Small intestine (tissue), 7 donors: ENCODE measurements around the gene CCL28. TPM values are rescaled to one million over a fixed set of nuclear protein-coding genes. Genes with fewer than 3 reads are reported as not detected.

Source experiments
- DNase-seq, 2 donors: peaks; one replicate each; pipeline versions ENCODE4 v3.0.0 to v3.0.0-alpha.2; 2013
- FAIRE-seq: peaks from 2 replicates; lab custom pipeline; 2012; peaks lifted over from hg19 to GRCh38; lab: Jason Lieb, UNC
- H3K27ac ChIP-seq, 3 donors: one replicate each; pipeline ENCODE4 v1.5.1; 2013; ENCODE audit warnings: low read length in 2 of 3, mild to moderate bottlenecking in 2 of 3, control low read depth in 1 of 3, inconsistent platforms in 1 of 3, low read depth in 1 of 3, moderate library complexity in 1 of 3
- H3K27me3 ChIP-seq, 3 donors: one replicate each; pipeline ENCODE4 v1.6.1; 2013; ENCODE audit warnings: low read length in 3 of 3, inconsistent platforms in 1 of 3; ENCODE audit not compliant: control insufficient read depth in 3 of 3, insufficient read depth in 3 of 3
- H3K36me3 ChIP-seq, 3 donors: one replicate each; pipeline ENCODE4 v1.6.1; 2013; ENCODE audit warnings: low read length in 3 of 3, inconsistent platforms in 1 of 3, low read depth in 1 of 3, mild to moderate bottlenecking in 1 of 3, moderate library complexity in 1 of 3; ENCODE audit not compliant: control insufficient read depth in 3 of 3, insufficient read depth in 2 of 3
- H3K4me1 ChIP-seq, 3 donors: one replicate each; pipeline ENCODE4 v1.6.1; 2013; ENCODE audit warnings: low read length in 2 of 3, inconsistent platforms in 1 of 3, low read depth in 1 of 3, mild to moderate bottlenecking in 1 of 3, moderate library complexity in 1 of 3; ENCODE audit not compliant: control insufficient read depth in 3 of 3, insufficient read depth in 2 of 3
- H3K4me3 ChIP-seq, 3 donors: one replicate each; pipeline ENCODE4 v1.5.1; 2013; ENCODE audit warnings: low read length in 3 of 3, control low read depth in 1 of 3, inconsistent platforms in 1 of 3, low read depth in 1 of 3, mild to moderate bottlenecking in 1 of 3, moderate library complexity in 1 of 3
- H3K9me3 ChIP-seq, 2 donors: one replicate each; pipeline ENCODE4 v1.6.1; 2013; ENCODE audit warnings: low read depth in 1 of 2, low read length in 1 of 2; ENCODE audit not compliant: control insufficient read depth in 2 of 2, insufficient read depth in 1 of 2
- WGBS, 3 donors: extraction: QIAGEN DNeasy Blood & Tissue Kit; methylation state at CpG; one replicate each; pipeline ENCODE4 v1.1.7; 2013; 5-methylcytosine and 5-hydroxymethylcytosine counted together
- polyA plus RNA-seq, 4 donors: library from polyadenylated mRNA; stranded (reverse) in 3 of 4; unstranded in 1 of 4; fragments of 200-250 nt in 3 of 4; fragments of 120-200 nt in 1 of 4; gene quantifications; one replicate each; pipeline versions ENCODE4 v1.2.1 to v1.2.3, GENCODE V29; 2013
- donor health status: healthy with polysubstance abuse.
- donor health status: control.
- donor health status: control.
- donor health status: Bipolar disorder and iron deficiency.
- donor health status: healthy.

The CCL28 gene
- polyA plus RNA-seq, 4 donors: 3.2 to 20.4 (median 7.7) TPM

DNA sequence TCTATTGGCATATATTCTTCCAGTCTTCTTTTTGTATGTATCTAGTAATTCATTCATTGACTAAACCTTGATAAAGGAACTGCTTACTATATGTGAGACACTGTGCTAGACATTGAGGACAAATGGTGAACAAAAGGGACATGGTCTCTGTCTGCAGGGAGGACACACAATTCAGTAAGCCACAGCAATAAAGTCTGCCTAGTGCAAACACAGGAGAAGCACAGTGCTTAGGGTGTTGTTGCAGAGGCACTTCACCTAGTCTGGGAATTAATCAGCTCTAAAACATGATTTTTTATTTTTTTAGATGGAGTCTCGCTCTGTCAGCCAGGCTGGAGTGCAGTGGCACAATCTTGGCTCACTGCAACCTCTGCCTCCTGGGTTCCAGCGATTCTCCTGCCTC is 6.4 kb upstream of the CCL28 start:
- 90 to 100% (median 90%) methylated on average over 2 of the region's 2 CpGs for WGBS, 3 donors
- DNase-seq (no peak), FAIRE-seq (no peak)
- Histone ChIP-seq H3K27ac (no peak overlapping the region), H3K4me1 (peaks cover 0 to 20% (median 0%) of the 10 kb centered on the region in 3 donors), H3K4me3 (no peak overlapping the region), H3K9me3 (no peaks in the 10 kb centered on the region), H3K27me3 (no peaks in the 10 kb centered on the region), H3K36me3 (no peaks in the 10 kb centered on the region)

DNA sequence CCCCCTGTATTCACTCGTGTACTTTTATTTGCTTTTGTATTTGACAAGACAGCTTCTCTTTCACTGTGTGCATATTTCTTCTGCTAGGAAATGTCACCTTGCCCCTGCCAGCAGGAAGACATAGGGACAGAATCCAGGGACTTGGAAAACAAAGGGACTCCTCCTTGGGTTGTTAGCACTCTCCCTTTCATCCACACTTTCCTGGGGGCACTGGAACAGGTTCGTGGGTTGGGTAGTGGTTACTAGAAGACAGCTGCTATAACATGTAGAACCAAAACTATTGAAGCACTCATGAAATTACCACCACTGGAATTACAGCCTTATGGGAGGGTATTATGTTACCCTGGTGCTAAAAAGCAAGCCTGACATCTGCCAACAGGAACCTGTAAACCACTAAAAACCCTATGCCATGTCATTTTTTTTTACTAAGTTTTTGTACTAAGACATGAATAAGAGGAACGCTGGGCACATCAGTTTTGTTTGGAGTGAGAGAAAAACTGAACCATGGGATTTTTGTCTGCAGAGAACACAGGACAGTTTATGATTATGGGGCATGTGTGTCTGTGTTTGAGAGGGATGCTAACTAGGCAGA is 4.7 kb upstream of the CCL28 start:
- DNase-seq: no peak
- no peaks in the 10 kb centered on the region for H3K36me3 ChIP-seq
- no peak overlapping the region for H3K27ac ChIP-seq
- H3K4me3 ChIP-seq: no peak overlapping the region
- peaks cover 0 to 20% (median 0%) of the 10 kb centered on the region in 3 donors for H3K4me1 ChIP-seq
- no peak for FAIRE-seq
- no peaks in the 10 kb centered on the region for H3K27me3 ChIP-seq
- no peaks in the 10 kb centered on the region for H3K9me3 ChIP-seq
- 52 to 55% (median 53%) methylated on average over 3 of the region's 3 CpGs for WGBS, 3 donors

DNA sequence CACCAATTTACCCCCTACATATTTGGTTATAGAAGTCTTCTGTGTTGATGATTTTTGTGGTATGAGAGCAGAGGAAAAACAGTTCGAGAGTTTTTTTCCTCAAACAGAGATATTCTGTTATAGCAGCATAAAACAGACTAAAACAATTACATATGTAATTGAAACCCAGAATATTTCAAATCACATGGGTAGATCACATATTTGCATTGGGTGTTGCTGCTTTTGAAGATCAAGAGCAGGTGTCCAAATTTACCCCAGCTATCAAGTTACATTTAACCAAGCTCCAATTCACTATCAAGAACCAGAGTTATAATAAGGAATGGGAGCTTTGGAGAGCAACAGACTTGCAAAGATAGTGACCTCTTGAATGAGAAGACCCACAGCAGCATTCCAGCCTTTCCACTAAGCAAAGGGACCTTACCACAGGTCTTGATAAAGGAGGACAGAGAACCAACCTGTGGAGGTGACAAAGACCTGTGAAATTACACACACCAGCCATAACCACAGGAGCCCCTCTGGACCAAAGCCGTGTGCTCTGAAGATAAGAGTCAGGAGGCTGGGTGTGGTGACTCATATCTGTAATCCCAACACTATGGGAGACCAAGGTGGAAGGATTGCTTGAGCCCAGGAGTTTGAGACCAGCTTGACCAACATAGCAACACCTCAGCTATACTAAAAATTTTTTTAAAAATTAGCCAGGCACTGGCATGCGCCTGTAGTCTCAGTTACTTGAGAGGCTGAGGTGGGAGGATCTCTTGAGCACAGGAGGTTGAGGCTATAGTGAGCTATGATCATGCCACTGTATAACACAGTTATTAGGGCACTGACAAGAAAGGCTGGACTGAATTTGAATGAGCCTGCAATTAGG is 4.0 kb upstream of the CCL28 start:
- DNase-seq (peak in 1 of 2 donors; percentile 17), FAIRE-seq (no peak)
- H3K9me3 ChIP-seq: no peaks in the 10 kb centered on the region
- H3K27me3 ChIP-seq: no peaks in the 10 kb centered on the region
- H3K36me3 ChIP-seq: no peaks in the 10 kb centered on the region
- WGBS, 3 donors: 58 to 75% (median 65%) methylated on average over 3 of the region's 3 CpGs
- peaks cover 0 to 18% (median 0%) of the 10 kb centered on the region in 3 donors for H3K4me1 ChIP-seq
- no peak overlapping the region for H3K27ac ChIP-seq
- no peak overlapping the region for H3K4me3 ChIP-seq

DNA sequence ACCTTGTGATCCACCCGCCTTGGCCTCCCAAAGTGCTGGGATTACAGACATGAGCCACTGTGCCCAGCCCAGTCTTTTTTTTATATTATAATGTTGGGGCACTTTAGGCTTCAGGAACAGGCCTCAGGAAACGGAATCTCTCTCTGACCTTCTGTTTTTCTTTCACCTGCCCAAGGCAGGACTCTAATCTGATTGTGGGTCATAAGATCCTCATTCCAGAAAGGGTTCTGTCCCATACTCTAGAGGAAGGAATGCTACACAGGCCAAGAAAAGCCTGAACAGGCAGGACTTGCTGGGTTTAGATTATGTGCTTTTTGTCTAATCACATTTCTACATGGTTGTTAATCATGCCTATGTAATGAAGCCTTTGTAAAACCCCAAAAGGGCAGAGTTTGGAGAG is 1.8 kb upstream of the CCL28 start:
- no peaks in the 10 kb centered on the region for H3K36me3 ChIP-seq
- H3K27me3 ChIP-seq: no peaks in the 10 kb centered on the region
- no peak for FAIRE-seq
- WGBS, 3 donors: 70 to 86% (median 73%) methylated on average over 2 of the region's 2 CpGs
- no peak for DNase-seq
- H3K4me1 ChIP-seq: peaks cover 0 to 28% (median 3%) of the 10 kb centered on the region in 3 donors
- no peak overlapping the region for H3K27ac ChIP-seq
- H3K4me3 ChIP-seq: no peak overlapping the region
- H3K9me3 ChIP-seq: no peaks in the 10 kb centered on the region

DNA sequence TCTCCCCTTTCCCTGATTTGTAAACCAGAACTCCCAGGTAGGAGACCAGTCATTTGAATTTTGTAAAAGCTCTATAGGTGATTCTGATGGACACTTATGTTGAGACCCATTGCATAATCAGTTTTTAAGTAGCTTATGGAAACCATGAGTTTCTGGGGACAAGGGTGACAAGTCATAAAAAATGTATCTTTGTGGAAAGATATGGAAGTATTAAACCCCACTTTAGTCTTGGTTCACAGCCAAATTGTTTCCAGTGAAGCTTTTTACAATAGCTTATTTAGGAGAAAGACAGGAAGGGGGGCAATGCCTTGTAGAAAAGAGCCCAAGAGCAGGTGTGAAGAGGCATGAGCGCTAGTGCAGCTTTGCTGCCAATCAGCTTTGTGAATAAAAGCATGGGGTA is 453 bp upstream of the CCL28 start:
- FAIRE-seq (no peak), DNase-seq (peak; percentile 52 to 70)
- Histone ChIP-seq H3K27ac (peak overlapping the region in 2 of 3 donors; percentile 55 to 88), H3K9me3 (no peaks in the 10 kb centered on the region), H3K36me3 (no peaks in the 10 kb centered on the region), H3K27me3 (no peaks in the 10 kb centered on the region), H3K4me3 (no peak overlapping the region), H3K4me1 (peaks cover 0 to 28% (median 3%) of the 10 kb centered on the region in 3 donors)
- WGBS, 3 donors: 29 to 70% (median 54%) methylated on average over 1 of the region's 1 CpG

DNA sequence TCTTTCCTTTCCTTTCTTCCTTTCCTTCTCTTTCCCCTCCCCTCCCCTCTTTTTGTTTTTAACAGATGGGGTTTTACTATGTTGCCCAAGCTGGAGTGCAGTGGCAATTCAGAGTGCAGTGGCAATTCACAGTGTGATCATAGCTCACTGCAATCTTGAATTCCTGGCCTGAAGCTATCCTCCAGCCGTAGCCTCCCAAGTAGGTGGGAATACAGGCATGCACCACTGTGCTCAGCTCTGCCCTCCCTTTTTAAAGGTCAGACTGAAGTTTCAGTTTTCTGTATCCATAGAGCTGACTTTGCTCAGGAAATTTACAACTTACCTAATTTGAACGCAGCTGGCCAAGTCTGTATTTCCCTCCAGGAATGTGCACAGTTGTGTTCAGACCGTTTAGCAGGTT is 696 bp downstream of the CCL28 start:
- FAIRE-seq (no peak), DNase-seq (peak; percentile 37 to 51)
- Histone ChIP-seq H3K4me1 (peaks cover 0 to 24% (median 3%) of the 10 kb centered on the region in 3 donors), H3K4me3 (peak overlapping the region in 1 of 3 donors; percentile 33), H3K27me3 (no peaks in the 10 kb centered on the region), H3K9me3 (no peaks in the 10 kb centered on the region), H3K27ac (peak overlapping the region; percentile 55 to 88 (median 61)), H3K36me3 (no peaks in the 10 kb centered on the region)
- WGBS, 3 donors: 10 to 49% (median 39%) methylated on average over 3 of the region's 3 CpGs

DNA sequence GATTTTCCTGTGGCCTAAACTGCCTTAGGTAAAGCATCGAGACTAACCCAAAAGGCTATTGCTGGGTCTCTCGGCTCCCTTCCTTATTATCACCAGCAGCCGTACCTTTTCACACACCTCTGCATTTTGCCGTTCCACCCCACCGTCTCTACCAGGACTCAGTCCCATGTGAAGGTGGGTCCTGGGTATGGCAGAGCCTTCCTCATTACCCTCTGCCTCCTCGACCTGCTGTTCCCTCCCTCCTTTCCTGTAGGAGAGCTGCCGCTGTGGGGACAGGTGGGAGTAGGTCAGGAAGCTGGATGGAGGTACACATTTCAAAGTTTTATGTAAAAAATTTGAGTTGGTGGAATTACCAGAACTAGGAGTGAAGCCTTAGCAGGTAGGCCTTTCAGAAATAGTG is 1.8 kb downstream of the CCL28 start:
- Histone ChIP-seq H3K36me3 (no peaks in the 10 kb centered on the region), H3K9me3 (no peaks in the 10 kb centered on the region), H3K27ac (peak overlapping the region; percentile 41 to 82 (median 52)), H3K4me1 (peaks cover 0 to 24% (median 3%) of the 10 kb centered on the region in 3 donors), H3K27me3 (no peaks in the 10 kb centered on the region), H3K4me3 (peak overlapping the region in 1 of 3 donors; percentile 23)
- no peak for FAIRE-seq
- DNase-seq: peak in 1 of 2 donors; percentile 8
- WGBS, 3 donors: 22 to 67% (median 43%) methylated on average over 7 of the region's 7 CpGs

DNA sequence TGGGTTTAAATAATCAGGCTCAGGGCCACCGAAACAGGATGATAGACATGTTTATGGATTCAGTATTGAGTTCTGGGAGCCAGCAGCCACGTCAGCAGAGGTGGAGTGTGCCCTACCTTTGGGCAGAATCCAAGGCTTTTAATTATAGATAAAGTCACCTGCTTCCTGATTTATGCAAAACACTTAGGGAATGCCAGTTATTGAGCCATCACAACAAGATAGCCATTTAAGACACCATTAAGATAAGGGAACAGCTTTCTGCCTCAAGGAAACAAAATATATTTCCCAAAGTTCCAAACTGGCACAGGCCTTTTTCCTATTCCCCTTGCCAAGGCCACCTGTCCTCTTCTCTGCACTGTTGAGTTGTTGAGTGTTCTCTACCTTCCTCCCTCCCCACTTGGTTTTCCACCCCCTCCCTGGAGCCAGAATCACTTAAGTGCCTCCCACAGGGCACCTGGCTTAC is 2.4 kb downstream of the CCL28 start:
- FAIRE-seq (no peak), DNase-seq (peak; percentile 60 to 92)
- 2 to 37% (median 23%) methylated on average over 2 of the region's 2 CpGs for WGBS, 3 donors
- no peaks in the 10 kb centered on the region for H3K36me3 ChIP-seq
- no peaks in the 10 kb centered on the region for H3K9me3 ChIP-seq
- H3K27ac ChIP-seq: peak overlapping the region; percentile 41 to 82 (median 56)
- no peaks in the 10 kb centered on the region for H3K27me3 ChIP-seq
- H3K4me3 ChIP-seq: no peak overlapping the region
- peaks cover 0 to 24% (median 3%) of the 10 kb centered on the region in 3 donors for H3K4me1 ChIP-seq
